Right ventricle myocardium superior (tissue), 1 donor: ENCODE results near the gene SIDT2. TPM values are rescaled to one million over a fixed set of nuclear protein-coding genes. Genes with fewer than 3 reads are reported as not detected.
"Not testable (repeated sequence)": the region's sequence is repeated elsewhere in the genome, so short reads cannot be mapped to it uniquely, and the experiment has no call there.

ENCODE experiments used
- ATAC-seq: fragments of 200-7000 bp; cut with Tn5 transposase; one replicate; pipeline ENCODE4 v1.9.1; 2020; ENCODE audit warnings: mild to moderate bottlenecking; ENCODE audit not compliant: poor library complexity
- DNase-seq: peaks from one replicate; pipeline ENCODE4 v3.0.0-alpha.2; 2020
- intact Hi-C: fragments of 100-400 bp; cut with DNase I; formaldehyde crosslinking; loops from one replicate; pipeline ENCODE4 v1.11.2; 2022
- total RNA-seq: library from RNA; stranded (reverse); fragmentation: NEBNext Ultra II Directional; extraction: Animal tissue kit (Norgen Biotek cat#: 25700); gene quantifications from one replicate; pipeline ENCODE4 v1.2.1, GENCODE V29; 2021
- donor health status: DM: no; HTN: yes; CAD: no; lungs with severe emphysema.

Gene SIDT2
- total RNA-seq, 1 donor from 2014 or later = 19.5 TPM

GRCh38 chr11:117198613-117199012 is 20.1 kb downstream of the SIDT2 start:
- intact Hi-C loops = loop anchor here (2.0 kb wide), 1 partner anchor 20 kb away; no protein-coding TSS in a partner anchor
- no peak for DNase-seq
- no peak for ATAC-seq

GRCh38 chr11:117199053-117199915 is 20.7 kb downstream of the SIDT2 start, which contains the start of gene TAGLN:
TAGLN (plus strand) TSS chr11:117199370; CDS start chr11:117203014, 3,644 bp downstream.
- DNase-seq (peak; percentile 86), ATAC-seq (peak; percentile 66)
- intact Hi-C loops = loop anchor here (2.0 kb wide), 1 partner anchor 20 kb away; no protein-coding TSS in a partner anchor

GRCh38 chr11:117199916-117200812 is 21.6 kb downstream of the SIDT2 start:
- intact Hi-C loops = loop anchor here (2.0 kb wide), 1 partner anchor 19 kb away; no protein-coding TSS in a partner anchor
- ATAC-seq = no peak
- DNase-seq = no peak

GRCh38 chr11:117200813-117201657 is 22.5 kb downstream of the SIDT2 start:
- ATAC-seq (no peak), DNase-seq (no peak)
- intact Hi-C loops = no loop called here

GRCh38 chr11:117201658-117202305 is 23.2 kb downstream of the SIDT2 start:
- no peak for DNase-seq
- ATAC-seq = no peak
- intact Hi-C loops = no loop called here

GRCh38 chr11:117202386-117203068 is 24.0 kb downstream of the SIDT2 start:
- ATAC-seq = no peak
- DNase-seq = no peak
- intact Hi-C loops = no loop called here

GRCh38 chr11:117203069-117203407 is 24.5 kb downstream of the SIDT2 start:
- peak; percentile 32 for DNase-seq
- no peak for ATAC-seq
- intact Hi-C loops = no loop called here

- DNase-seq (peak; percentile 42), ATAC-seq (no peak)
- intact Hi-C loops = loop anchor here (5.0 kb wide), 1 partner anchor 72 kb away; no protein-coding TSS in a partner anchor
These were observed 25.9 kb downstream of the SIDT2 start for GRCh38 chr11:117204283-117205080.

GRCh38 chr11:117205211-117205818 is 26.8 kb downstream of the SIDT2 start:
- ATAC-seq (no peak), DNase-seq (peak; percentile 41)

GRCh38 chr11:117206111-117206510 is 27.6 kb downstream of the SIDT2 start:
- DNase-seq, ATAC-seq: not testable (repeated sequence)
- intact Hi-C loops = loop anchor here (5.0 kb wide), 1 partner anchor 74 kb away; no protein-coding TSS in a partner anchor

More at GRCh38 chr11:117205211-117205818, 26.8 kb downstream of the SIDT2 start:
- intact Hi-C loops = loop anchor here (5.0 kb wide), 1 partner anchor 73 kb away; no protein-coding TSS in a partner anchor

GRCh38 chr11:117206859-117207258 is 28.3 kb downstream of the SIDT2 start:
- not testable (repeated sequence) for DNase-seq
- intact Hi-C loops = loop anchor here (5.0 kb wide), 1 partner anchor 75 kb away; no protein-coding TSS in a partner anchor
- ATAC-seq = peak; percentile 24

- not testable (repeated sequence) for ATAC-seq
- intact Hi-C loops = loop anchor here (5.0 kb wide), 1 partner anchor 75 kb away; no protein-coding TSS in a partner anchor
These were observed 28.9 kb downstream of the SIDT2 start for GRCh38 chr11:117207481-117207880.

GRCh38 chr11:117208710-117209109 is 30.2 kb downstream of the SIDT2 start:
- DNase-seq, ATAC-seq: not testable (repeated sequence)
- intact Hi-C loops = loop anchor here (5.0 kb wide), 1 partner anchor 76 kb away; no protein-coding TSS in a partner anchor

More at GRCh38 chr11:117207481-117207880, 28.9 kb downstream of the SIDT2 start:
- not testable (repeated sequence) for DNase-seq

- intact Hi-C loops = loop anchor here (5.0 kb wide), 1 partner anchor 77 kb away; no protein-coding TSS in a partner anchor
- DNase-seq, ATAC-seq: not testable (repeated sequence)
These were observed 31.0 kb downstream of the SIDT2 start for GRCh38 chr11:117209351-117210125.

- intact Hi-C loops = no loop called here
- DNase-seq (no peak), ATAC-seq (no peak)
These were observed 32.1 kb downstream of the SIDT2 start for GRCh38 chr11:117210620-117211019.
